ENCODE data around the gene KRT5. TPM values are rescaled to one million over a fixed set of nuclear protein-coding genes. Genes with fewer than 3 reads are reported as not detected.

The KRT5 gene
- total RNA-seq, 4 donors from 2014 or later, result 0.33 to 1.3 (median 0.88) TPM; not detected in 1

- no peak for TF ChIP-seq CTCF (IDR thresholded peaks at IDR 0.05; ENCODE audit: low read depth)
These were observed 15.4 kb upstream of the KRT5 start for GRCh38 chr12:52535574-52535973.

- no peak for TF ChIP-seq CTCF (IDR thresholded peaks at IDR 0.05; ENCODE audit: low read depth)
These were observed 14.3 kb upstream of the KRT5 start for GRCh38 chr12:52534482-52534881.

GRCh38 chr12:52533686-52534470, 13.7 kb upstream of the KRT5 start:
- TF ChIP-seq CTCF (IDR thresholded peaks at IDR 0.05; ENCODE audit: low read depth), result no peak

- TF ChIP-seq CTCF (IDR thresholded peaks at IDR 0.05; ENCODE audit: low read depth), result no peak
These were observed 12.4 kb upstream of the KRT5 start for GRCh38 chr12:52532636-52533035.

- no peak for TF ChIP-seq CTCF (IDR thresholded peaks at IDR 0.05; ENCODE audit: low read depth)
These were observed 11.5 kb upstream of the KRT5 start for GRCh38 chr12:52531566-52532300.

GRCh38 chr12:52530905-52531304, 10.7 kb upstream of the KRT5 start:
- no peak for TF ChIP-seq CTCF (IDR thresholded peaks at IDR 0.05; ENCODE audit: low read depth)

- TF ChIP-seq CTCF (IDR thresholded peaks at IDR 0.05; ENCODE audit: low read depth), result no peak
These were observed 10.2 kb upstream of the KRT5 start for GRCh38 chr12:52530366-52530765.

Measured in subcutaneous adipose tissue (tissue), 4 donors.